Stomach (tissue), 4 donors: ENCODE data around the gene GKAP1.
"Not testable (repeated sequence)": the region's sequence is repeated elsewhere in the genome, so short reads cannot be mapped to it uniquely, and the experiment has no call there.

Experiments used
- POLR2A ChIP-seq, 4 donors: fragments of 450-650 bp; IDR thresholded peaks; one replicate each; pipeline ENCODE4 v1.6.1; 2016; ENCODE audit warnings: antibody characterized with exemption in 4 of 4, control low read depth in 2 of 4, mild to moderate bottlenecking in 1 of 4, moderate library complexity in 1 of 4
- TF ChIP-seq, protein P1 (sequence below), 7 experiments: fragments of 450-650 bp in 4 of 7; fragments of 200-600 bp in 3 of 7; sonication (generic) in 3 of 7; IDR thresholded peaks; one replicate each; pipeline ENCODE4 v1.5.1; 2016 to 2019; ENCODE audit warnings: antibody characterized with exemption in 7 of 7, control low read depth in 2 of 7, mild to moderate bottlenecking in 1 of 7

DNA sequence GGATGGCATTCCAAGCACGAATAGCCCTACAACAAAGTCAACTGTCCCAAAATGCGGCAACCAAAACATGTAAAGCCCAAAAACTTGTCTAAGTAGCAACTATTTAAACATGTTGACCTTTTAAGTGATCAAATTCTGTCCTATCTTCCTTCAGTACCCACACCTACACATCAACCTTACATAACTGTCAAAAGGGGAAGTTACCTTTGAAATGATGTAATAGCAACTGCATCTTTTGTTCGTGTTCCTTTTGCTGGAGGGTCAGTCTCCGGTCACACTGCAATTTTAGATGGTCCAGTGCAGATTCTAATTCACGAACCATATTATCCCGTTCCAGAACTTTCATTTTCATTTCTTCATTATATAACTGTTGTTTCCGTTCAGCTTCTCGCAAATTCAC is 32.3 kb upstream of the GKAP1 start:
- not testable (repeated sequence) for TF ChIP-seq POLR2A (IDR thresholded peaks at IDR 0.05)
- TF ChIP-seq, protein P1, sequence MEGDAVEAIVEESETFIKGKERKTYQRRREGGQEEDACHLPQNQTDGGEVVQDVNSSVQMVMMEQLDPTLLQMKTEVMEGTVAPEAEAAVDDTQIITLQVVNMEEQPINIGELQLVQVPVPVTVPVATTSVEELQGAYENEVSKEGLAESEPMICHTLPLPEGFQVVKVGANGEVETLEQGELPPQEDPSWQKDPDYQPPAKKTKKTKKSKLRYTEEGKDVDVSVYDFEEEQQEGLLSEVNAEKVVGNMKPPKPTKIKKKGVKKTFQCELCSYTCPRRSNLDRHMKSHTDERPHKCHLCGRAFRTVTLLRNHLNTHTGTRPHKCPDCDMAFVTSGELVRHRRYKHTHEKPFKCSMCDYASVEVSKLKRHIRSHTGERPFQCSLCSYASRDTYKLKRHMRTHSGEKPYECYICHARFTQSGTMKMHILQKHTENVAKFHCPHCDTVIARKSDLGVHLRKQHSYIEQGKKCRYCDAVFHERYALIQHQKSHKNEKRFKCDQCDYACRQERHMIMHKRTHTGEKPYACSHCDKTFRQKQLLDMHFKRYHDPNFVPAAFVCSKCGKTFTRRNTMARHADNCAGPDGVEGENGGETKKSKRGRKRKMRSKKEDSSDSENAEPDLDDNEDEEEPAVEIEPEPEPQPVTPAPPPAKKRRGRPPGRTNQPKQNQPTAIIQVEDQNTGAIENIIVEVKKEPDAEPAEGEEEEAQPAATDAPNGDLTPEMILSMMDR (IDR thresholded peaks at IDR 0.05), result not testable (repeated sequence)
